Measurements from ENCODE around the gene SLC25A38. TPM values are rescaled to one million over a fixed set of nuclear protein-coding genes. Genes with fewer than 3 reads are reported as not detected.

The SLC25A38 gene
- total and polyA plus RNA-seq, 2 donors (not counting 1 experiment from before 2014, with no cell fraction given) = 22.0 to 23.3 TPM

DNA sequence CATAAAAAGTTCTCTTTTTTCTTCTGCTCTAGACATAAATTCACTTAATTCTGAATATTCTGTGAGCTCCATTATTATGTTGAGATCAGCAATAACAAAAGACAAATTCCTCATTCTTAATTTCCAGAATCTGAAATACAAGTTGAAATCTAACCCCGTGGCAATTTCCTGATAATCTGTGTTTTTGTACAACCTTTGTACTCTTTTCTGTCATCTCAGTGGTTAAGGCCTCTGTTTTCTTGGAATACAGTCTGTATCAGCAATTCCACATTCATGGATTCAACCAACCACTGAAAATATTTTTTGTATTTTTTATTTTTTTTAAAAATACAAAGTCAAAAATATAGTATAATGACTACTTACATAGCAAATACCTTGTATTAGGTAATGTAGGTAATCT, 45.0 kb upstream of the SLC25A38 start:
- Histone ChIP-seq H2AFZ (ENCODE audit: low read length) (no peak overlapping the region), H3K4me3 (replicated peaks in 1 of 4; ENCODE audit: control extremely low read depth in 1 of 4, insufficient read depth in 1 of 4, low read depth in 3 of 4, low read length in 4 of 4) (no peak overlapping the region), H3K79me2 (ENCODE audit: control insufficient read depth, insufficient read depth, low read length) (no peaks in the 10 kb centered on the region), H3K36me3 (ENCODE audit: control insufficient read depth, insufficient read depth, low read length) (no peaks in the 10 kb centered on the region), H3K27ac (ENCODE audit: insufficient read depth, low read length) (no peak overlapping the region), H3K4me2 (ENCODE audit: extremely low read depth, insufficient read depth, low read length) (no peak overlapping the region), H3K9ac (ENCODE audit: insufficient read depth, low read length) (no peak overlapping the region), H3K9me3 (ENCODE audit: control insufficient read depth, insufficient read depth, low read depth, low read length) (no peaks in the 10 kb centered on the region), H3K27me3 (ENCODE audit: control insufficient read depth, insufficient read depth, low read length) (no peaks in the 10 kb centered on the region), H4K20me1 (ENCODE audit: control insufficient read depth, extremely low read depth, insufficient read depth, low read length) (no peaks in the 10 kb centered on the region), H3K4me1 (ENCODE audit: control insufficient read depth, extremely low read depth, insufficient read depth, low read length) (no peaks in the 10 kb centered on the region)
- DNase-seq (ENCODE audit: low read depth in 2 of 2) = no peak
- TF ChIP-seq CTCF (conservative IDR thresholded peaks at IDR 0.05 in 1 of 2, IDR thresholded peaks at IDR 0.05 in 1 of 2; ENCODE audit: low read depth in 1 of 2, low read length in 2 of 2) (no peak), EZH2 (IDR thresholded peaks at IDR 0.05; ENCODE audit: low read length, missing control alignments) (no peak)

- no peak for DNase-seq (ENCODE audit: low read depth in 2 of 2)
- Histone ChIP-seq H3K36me3 (ENCODE audit: control insufficient read depth, insufficient read depth, low read length) (no peaks in the 10 kb centered on the region), H3K27me3 (ENCODE audit: control insufficient read depth, insufficient read depth, low read length) (no peaks in the 10 kb centered on the region), H3K9ac (ENCODE audit: insufficient read depth, low read length) (no peak overlapping the region), H4K20me1 (ENCODE audit: control insufficient read depth, extremely low read depth, insufficient read depth, low read length) (no peaks in the 10 kb centered on the region), H3K4me2 (ENCODE audit: extremely low read depth, insufficient read depth, low read length) (no peak overlapping the region), H2AFZ (ENCODE audit: low read length) (no peak overlapping the region), H3K9me3 (ENCODE audit: control insufficient read depth, insufficient read depth, low read depth, low read length) (no peaks in the 10 kb centered on the region), H3K27ac (ENCODE audit: insufficient read depth, low read length) (no peak overlapping the region), H3K4me3 (replicated peaks in 1 of 4; ENCODE audit: control extremely low read depth in 1 of 4, insufficient read depth in 1 of 4, low read depth in 3 of 4, low read length in 4 of 4) (no peak overlapping the region), H3K79me2 (ENCODE audit: control insufficient read depth, insufficient read depth, low read length) (no peaks in the 10 kb centered on the region), H3K4me1 (ENCODE audit: control insufficient read depth, extremely low read depth, insufficient read depth, low read length) (no peaks in the 10 kb centered on the region)
- no peak for TF ChIP-seq EZH2 (IDR thresholded peaks at IDR 0.05; ENCODE audit: low read length, missing control alignments)
- TF ChIP-seq CTCF (conservative IDR thresholded peaks at IDR 0.05 in 1 of 2, IDR thresholded peaks at IDR 0.05 in 1 of 2; ENCODE audit: low read depth in 1 of 2, low read length in 2 of 2) = no peak
Observed at GRCh38 chr3:39339086-39339485, 44.1 kb upstream of the SLC25A38 start.

GRCh38 chr3:39343076-39343717, 40.0 kb upstream of the SLC25A38 start:
- no peak overlapping the region for H3K9ac ChIP-seq (ENCODE audit: insufficient read depth, low read length)
- no peaks in the 10 kb centered on the region for H3K36me3 ChIP-seq (ENCODE audit: control insufficient read depth, insufficient read depth, low read length)
- no peak overlapping the region for H3K4me3 ChIP-seq (replicated peaks in 1 of 4; ENCODE audit: control extremely low read depth in 1 of 4, insufficient read depth in 1 of 4, low read depth in 3 of 4, low read length in 4 of 4)
- H3K9me3 ChIP-seq (ENCODE audit: control insufficient read depth, insufficient read depth, low read depth, low read length) = no peaks in the 10 kb centered on the region
- no peak for DNase-seq (ENCODE audit: low read depth in 2 of 2)
- no peaks in the 10 kb centered on the region for H3K27me3 ChIP-seq (ENCODE audit: control insufficient read depth, insufficient read depth, low read length)
- H3K27ac ChIP-seq (ENCODE audit: insufficient read depth, low read length) = no peak overlapping the region
- H3K79me2 ChIP-seq (ENCODE audit: control insufficient read depth, insufficient read depth, low read length) = no peaks in the 10 kb centered on the region
- no peak for TF ChIP-seq CTCF (conservative IDR thresholded peaks at IDR 0.05 in 1 of 2, IDR thresholded peaks at IDR 0.05 in 1 of 2; ENCODE audit: low read depth in 1 of 2, low read length in 2 of 2)
- TF ChIP-seq EZH2 (IDR thresholded peaks at IDR 0.05; ENCODE audit: low read length, missing control alignments) = no peak
- no peaks in the 10 kb centered on the region for H4K20me1 ChIP-seq (ENCODE audit: control insufficient read depth, extremely low read depth, insufficient read depth, low read length)
- no peak overlapping the region for H2AFZ ChIP-seq (ENCODE audit: low read length)
- H3K4me1 ChIP-seq (ENCODE audit: control insufficient read depth, extremely low read depth, insufficient read depth, low read length) = no peaks in the 10 kb centered on the region
- no peak overlapping the region for H3K4me2 ChIP-seq (ENCODE audit: extremely low read depth, insufficient read depth, low read length)
